Nucleus accumbens (tissue), 56 donors: ENCODE results near the gene FTL.

Experiments
- DNase-seq, 56 donors: peaks; one replicate each; lab custom pipeline; 2025; lab: John Stamatoyannopoulos, UW

The FTL gene

GRCh38 chr19:48964205-48965039 is 687 bp upstream of the FTL start:
- peak in 20 of 56 donors; percentile 25 to 87 (median 46) for DNase-seq

- DNase-seq, result peak in 55 of 56 donors; percentile 51 to 94 (median 82)
Measured at GRCh38 chr19:48965806-48966540, 864 bp downstream of the FTL start.

GRCh38 chr19:48966541-48967345 is 1.6 kb downstream of the FTL start:
- DNase-seq, result peak in 8 of 56 donors; percentile 13 to 49 (median 18)

GRCh38 chr19:48967346-48968178 is 2.5 kb downstream of the FTL start:
- peak in 31 of 56 donors; percentile 5 to 63 (median 39) for DNase-seq

- DNase-seq, result no peak
Measured at GRCh38 chr19:48968179-48968661, 3.1 kb downstream of the FTL start.

GRCh38 chr19:48968813-48969218 is 3.7 kb downstream of the FTL start:
- DNase-seq, result no peak

- no peak for DNase-seq
Measured at GRCh38 chr19:48969276-48970138, 4.4 kb downstream of the FTL start.

- no peak for DNase-seq
Measured at GRCh38 chr19:48970139-48970766, 5.1 kb downstream of the FTL start.

GRCh38 chr19:48970923-48971395 is 5.8 kb downstream of the FTL start:
- DNase-seq, result peak in 48 of 56 donors; percentile 14 to 85 (median 50)

GRCh38 chr19:48975947-48976847 is 11.1 kb downstream of the FTL start:
- peak in 4 of 56 donors; percentile 3 to 15 (median 6) for DNase-seq

GRCh38 chr19:48977061-48977460 is 12.0 kb downstream of the FTL start:
- no peak for DNase-seq

GRCh38 chr19:48982280-48982679 is 17.2 kb downstream of the FTL start:
- no peak for DNase-seq

- no peak for DNase-seq
Measured at GRCh38 chr19:48985711-48986110, 20.6 kb downstream of the FTL start.

- DNase-seq, result no peak
Measured at GRCh38 chr19:48986211-48986610, 21.1 kb downstream of the FTL start.

- DNase-seq, result no peak
Measured at GRCh38 chr19:48987323-48987722, 22.2 kb downstream of the FTL start.

- no peak for DNase-seq
Measured at GRCh38 chr19:48988286-48988685, 23.2 kb downstream of the FTL start.

GRCh38 chr19:48988860-48989259 is 23.8 kb downstream of the FTL start:
- DNase-seq, result no peak
